HFFc6 (cell line): ENCODE results near the gene S100A8. TPM values are rescaled to one million over a fixed set of nuclear protein-coding genes. Genes with fewer than 3 reads are reported as not detected.

Experiments
- DNase-seq: peaks from one replicate; pipeline ENCODE4 v3.0.0-alpha.2; 2018
- H3K27ac Mint-ChIP-seq: 2 replicates; pipeline ENCODE4 v1.8.0; 2020; ENCODE audit warnings: mild to moderate bottlenecking, mixed read lengths
- H3K27me3 Mint-ChIP-seq: 2 replicates; pipeline ENCODE4 v1.8.0; 2021; ENCODE audit warnings: mild to moderate bottlenecking, moderate library complexity, mixed read lengths; ENCODE audit not compliant: insufficient read depth
- H3K36me3 Mint-ChIP-seq: 2 replicates; pipeline ENCODE4 v1.8.0; 2021; ENCODE audit warnings: low read depth, mixed read lengths
- H3K4me1 Mint-ChIP-seq: 2 replicates; pipeline ENCODE4 v1.8.0; 2020; ENCODE audit warnings: low read depth, mixed read lengths
- H3K4me3 Mint-ChIP-seq: 2 replicates; pipeline ENCODE4 v1.8.0; 2020; ENCODE audit warnings: mild to moderate bottlenecking, moderate library complexity, mixed read lengths
- H3K9me3 Mint-ChIP-seq: 2 replicates; pipeline ENCODE4 v1.8.0; 2020; ENCODE audit warnings: mild to moderate bottlenecking, mixed read lengths
- total RNA-seq, 6 experiments: library from RNA; stranded (reverse); fragmentation: NEBNext Ultra II Directional; extraction: Animal tissue kit (Norgen Biotek cat#: 25700); gene quantifications; 2 replicates in 1 of 6; 3 replicates in 5 of 6; pipeline ENCODE4 v1.2.3, GENCODE V29; 2021
- TF ChIP-seq, protein P1 (sequence below): fragments of 200-600 bp; sonication (generic); IDR thresholded peaks from 2 replicates; pipeline ENCODE4 v1.5.0; 2021; ENCODE audit warnings: antibody characterized with exemption, mild to moderate bottlenecking

S100A8 gene
- total RNA-seq, 6 experiments from 2014 or later, result not detected

- H3K4me3 Mint-ChIP-seq, result no peak overlapping the region
- no peaks in the 10 kb centered on the region for H3K36me3 Mint-ChIP-seq
- TF ChIP-seq, protein P1, sequence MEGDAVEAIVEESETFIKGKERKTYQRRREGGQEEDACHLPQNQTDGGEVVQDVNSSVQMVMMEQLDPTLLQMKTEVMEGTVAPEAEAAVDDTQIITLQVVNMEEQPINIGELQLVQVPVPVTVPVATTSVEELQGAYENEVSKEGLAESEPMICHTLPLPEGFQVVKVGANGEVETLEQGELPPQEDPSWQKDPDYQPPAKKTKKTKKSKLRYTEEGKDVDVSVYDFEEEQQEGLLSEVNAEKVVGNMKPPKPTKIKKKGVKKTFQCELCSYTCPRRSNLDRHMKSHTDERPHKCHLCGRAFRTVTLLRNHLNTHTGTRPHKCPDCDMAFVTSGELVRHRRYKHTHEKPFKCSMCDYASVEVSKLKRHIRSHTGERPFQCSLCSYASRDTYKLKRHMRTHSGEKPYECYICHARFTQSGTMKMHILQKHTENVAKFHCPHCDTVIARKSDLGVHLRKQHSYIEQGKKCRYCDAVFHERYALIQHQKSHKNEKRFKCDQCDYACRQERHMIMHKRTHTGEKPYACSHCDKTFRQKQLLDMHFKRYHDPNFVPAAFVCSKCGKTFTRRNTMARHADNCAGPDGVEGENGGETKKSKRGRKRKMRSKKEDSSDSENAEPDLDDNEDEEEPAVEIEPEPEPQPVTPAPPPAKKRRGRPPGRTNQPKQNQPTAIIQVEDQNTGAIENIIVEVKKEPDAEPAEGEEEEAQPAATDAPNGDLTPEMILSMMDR, result peak; percentile 56
- H3K9me3 Mint-ChIP-seq, result no peaks in the 10 kb centered on the region
- H3K27ac Mint-ChIP-seq, result no peak overlapping the region
- H3K4me1 Mint-ChIP-seq, result no peaks in the 10 kb centered on the region
- H3K27me3 Mint-ChIP-seq, result peaks cover 55% of the 10 kb centered on the region
- peak; percentile 23 for DNase-seq
Observed at GRCh38 chr1:153400244-153400643, 9.4 kb upstream of the S100A8 start.

GRCh38 chr1:153399401-153400055 lies 8.7 kb upstream of the S100A8 start:
- Mint-ChIP-seq H3K9me3 (no peaks in the 10 kb centered on the region), H3K27me3 (peaks cover 59% of the 10 kb centered on the region), H3K36me3 (no peaks in the 10 kb centered on the region), H3K27ac (no peak overlapping the region), H3K4me3 (no peak overlapping the region), H3K4me1 (no peaks in the 10 kb centered on the region)
- TF ChIP-seq, protein P1, result no peak
- no peak for DNase-seq

- peaks cover 51% of the 10 kb centered on the region for H3K27me3 Mint-ChIP-seq
Observed at GRCh38 chr1:153397924-153398651, 7.2 kb upstream of the S100A8 start.

GRCh38 chr1:153397051-153397923 lies 6.4 kb upstream of the S100A8 start:
- H3K27me3 Mint-ChIP-seq, result peaks cover 48% of the 10 kb centered on the region
- TF ChIP-seq, protein P1, result no peak
- H3K4me3 Mint-ChIP-seq, result no peak overlapping the region
- no peak overlapping the region for H3K27ac Mint-ChIP-seq
- H3K36me3 Mint-ChIP-seq, result no peaks in the 10 kb centered on the region
- DNase-seq, result no peak
- no peaks in the 10 kb centered on the region for H3K9me3 Mint-ChIP-seq
- H3K4me1 Mint-ChIP-seq, result no peaks in the 10 kb centered on the region

More at GRCh38 chr1:153397924-153398651, 7.2 kb upstream of the S100A8 start:
- H3K9me3 Mint-ChIP-seq, result no peaks in the 10 kb centered on the region
- TF ChIP-seq, protein P1, result no peak
- H3K4me1 Mint-ChIP-seq, result no peaks in the 10 kb centered on the region
- no peak overlapping the region for H3K4me3 Mint-ChIP-seq
- H3K27ac Mint-ChIP-seq, result no peak overlapping the region
- no peak for DNase-seq
- no peaks in the 10 kb centered on the region for H3K36me3 Mint-ChIP-seq

- DNase-seq, result no peak
- H3K36me3 Mint-ChIP-seq, result no peaks in the 10 kb centered on the region
- H3K27ac Mint-ChIP-seq, result no peak overlapping the region
- H3K9me3 Mint-ChIP-seq, result no peaks in the 10 kb centered on the region
- H3K4me3 Mint-ChIP-seq, result no peak overlapping the region
- H3K27me3 Mint-ChIP-seq, result peaks cover 45% of the 10 kb centered on the region
- TF ChIP-seq, protein P1, result no peak
- no peaks in the 10 kb centered on the region for H3K4me1 Mint-ChIP-seq
Observed at GRCh38 chr1:153396461-153396860, 5.6 kb upstream of the S100A8 start.
